ENCODE data around the gene AUTS2.

GRCh38 chr7:70241536-70242175 is 643.4 kb downstream of the AUTS2 start:
- no peak for TF ChIP-seq CTCF (IDR thresholded peaks at IDR 0.05; ENCODE audit: low read length)
- TF ChIP-seq EZH2 (IDR thresholded peaks at IDR 0.05; ENCODE audit: borderline replicate concordance, low read length): no peak

Measured in OCI-LY1 (cell line).